Cortex of kidney (tissue), 1 donor: ENCODE measurements around the gene NBAS.

Experiments used
- DNase-seq: peaks from one replicate; lab custom pipeline; 2025; lab: John Stamatoyannopoulos, UW

Gene NBAS

GRCh38 chr2:15168116-15168515 lies 393.0 kb downstream of the NBAS start:
- no peak for DNase-seq

GRCh38 chr2:15166878-15167277 lies 394.3 kb downstream of the NBAS start:
- no peak for DNase-seq

- DNase-seq: no peak
These were observed 397.8 kb downstream of the NBAS start for GRCh38 chr2:15163326-15163725.

- DNase-seq: no peak
These were observed 398.5 kb downstream of the NBAS start for GRCh38 chr2:15162620-15163019.

GRCh38 chr2:15160201-15160991 lies 400.7 kb downstream of the NBAS start:
- DNase-seq: no peak

GRCh38 chr2:15159751-15160177 lies 401.4 kb downstream of the NBAS start:
- no peak for DNase-seq

- DNase-seq: no peak
These were observed 401.9 kb downstream of the NBAS start for GRCh38 chr2:15159206-15159605.

- no peak for DNase-seq
These were observed 402.6 kb downstream of the NBAS start for GRCh38 chr2:15158532-15158931.

GRCh38 chr2:15158100-15158499 lies 403.0 kb downstream of the NBAS start:
- DNase-seq: no peak

- no peak for DNase-seq
These were observed 405.1 kb downstream of the NBAS start for GRCh38 chr2:15155959-15156574.

GRCh38 chr2:15154297-15154696 lies 406.8 kb downstream of the NBAS start:
- no peak for DNase-seq

GRCh38 chr2:15152382-15152781 lies 408.8 kb downstream of the NBAS start:
- no peak for DNase-seq

- no peak for DNase-seq
These were observed 412.1 kb downstream of the NBAS start for GRCh38 chr2:15149063-15149462.

- no peak for DNase-seq
These were observed 413.5 kb downstream of the NBAS start for GRCh38 chr2:15147591-15147990.

- DNase-seq: no peak
These were observed 414.2 kb downstream of the NBAS start for GRCh38 chr2:15146960-15147359.

GRCh38 chr2:15145919-15146318 lies 415.2 kb downstream of the NBAS start:
- DNase-seq: no peak

GRCh38 chr2:15145046-15145817 lies 415.9 kb downstream of the NBAS start:
- no peak for DNase-seq

GRCh38 chr2:15142069-15142689 lies 419.0 kb downstream of the NBAS start:
- no peak for DNase-seq

GRCh38 chr2:15141211-15141610 lies 419.9 kb downstream of the NBAS start:
- DNase-seq: no peak

- no peak for DNase-seq
These were observed 424.5 kb downstream of the NBAS start for GRCh38 chr2:15136639-15137038.

GRCh38 chr2:15134957-15135356 lies 426.2 kb downstream of the NBAS start:
- no peak for DNase-seq

GRCh38 chr2:15133461-15133860 lies 427.7 kb downstream of the NBAS start:
- no peak for DNase-seq
